K562 (cell line): Measurements from ENCODE around the gene CC2D1A. TPM values are rescaled to one million over a fixed set of nuclear protein-coding genes. Genes with fewer than 3 reads are reported as not detected.

ENCODE experiments used
- BCOR ChIP-seq: fragments of 450-650 bp; IDR thresholded peaks from 2 replicates; pipeline ENCODE4 v1.6.1; 2016
- E2F3 ChIP-seq: fragments of 250-450 bp; sonication (Bioruptor Pico); IDR thresholded peaks from 2 replicates; pipeline ENCODE4 v1.4.0; 2020; ENCODE audit warnings: mild to moderate bottlenecking
- FIP1L1 ChIP-seq: fragments of 200-400 bp; formaldehyde crosslinking; IDR thresholded peaks from 2 replicates; pipeline ENCODE4 v1.6.1; 2018; ENCODE audit warnings: mild to moderate bottlenecking, low read depth, low read length; ENCODE audit not compliant: poor library complexity, severe bottlenecking
- FOS ChIP-seq: IDR thresholded peaks from 3 replicates; pipeline ENCODE4 v1.6.1; 2011; ENCODE audit not compliant: insufficient read length; ENCODE audit errors: extremely low read depth
- HDAC1 ChIP-seq, 2 experiments: fragments of 450-650 bp; IDR thresholded peaks; 2 replicates each; pipeline ENCODE4 v1.6.1; 2016 to 2017; ENCODE audit warnings: inconsistent platforms in 1 of 2, mild to moderate bottlenecking in 1 of 2, moderate library complexity in 1 of 2
- HDAC2 ChIP-seq: fragments of 450-650 bp; IDR thresholded peaks from 2 replicates; pipeline ENCODE4 v1.6.1; 2016; ENCODE audit warnings: mild to moderate bottlenecking
- NR1H2 ChIP-seq: sonication (generic); formaldehyde crosslinking; IDR thresholded peaks from 2 replicates; pipeline ENCODE4 v1.4.0; 2020; ENCODE audit warnings: mild to moderate bottlenecking, missing genetic modification reagents
- NR3C1 ChIP-seq: sonication (generic); formaldehyde crosslinking; IDR thresholded peaks from 2 replicates; pipeline ENCODE4 v1.8.1; 2022; ENCODE audit warnings: missing genetic modification reagents
- PHF8 ChIP-seq: fragments of 200-600 bp; sonication (generic); IDR thresholded peaks from 2 replicates; pipeline ENCODE4 v1.6.1; 2012; ENCODE audit warnings: mixed run types, mild to moderate bottlenecking, inconsistent platforms, low read length, moderate library complexity, borderline replicate concordance
- RCOR1 ChIP-seq, 2 experiments: IDR thresholded peaks; 2 replicates each; pipeline ENCODE4 v1.6.1; 2012; ENCODE audit warnings: low read depth in 2 of 2, low read length in 2 of 2, borderline replicate concordance in 1 of 2, improper control_type of control experiment in 1 of 2
- SMARCA5 ChIP-seq: fragments of 450-650 bp; IDR thresholded peaks from 2 replicates; pipeline ENCODE4 v1.6.1; 2016
- ZNF133 ChIP-seq: fragments of 250-450 bp; sonication (Bioruptor Pico); IDR thresholded peaks from 2 replicates; pipeline ENCODE4 v1.4.0; 2020; ENCODE audit warnings: mild to moderate bottlenecking
- ZNF232 ChIP-seq: sonication (generic); formaldehyde crosslinking; IDR thresholded peaks from 2 replicates; pipeline ENCODE4 v1.8.0; 2022; ENCODE audit warnings: mild to moderate bottlenecking, missing genetic modification reagents
- ZNF24 ChIP-seq: fragments of 450-650 bp; IDR thresholded peaks from 2 replicates; pipeline ENCODE4 v1.6.1; 2016
- polyA plus RNA-seq, 8 experiments: library from polyadenylated mRNA; depleted of rRNA in 4 of 8; stranded (reverse) in 5 of 8; unstranded in 3 of 8; fragments of >200 nt; fragmentation: Nextera tagmentation in 2 of 8; fragmentation: Illumina TruSeq in 1 of 8; extraction: Ambion mirVana in 2 of 8; extraction: Trizol in 1 of 8; gene quantifications; 2 replicates each; pipeline versions ENCODE4 v1.2.1 to v1.2.3, GENCODE V29; 2011 to 2014; ENCODE audit warnings: inconsistent platforms in 1 of 8, missing spikeins in 1 of 8
- total RNA-seq, 7 experiments: library from RNA; depleted of rRNA in 6 of 7; stranded (reverse); fragments of >200 nt in 6 of 7; fragmentation: Illumina TruSeq in 2 of 7; extraction: Trizol in 2 of 7; gene quantifications; 2 replicates each; pipeline versions ENCODE4 v1.2.1 to v1.2.3, GENCODE V29; 2011 to 2021; ENCODE audit warnings: low replicate concordance in 1 of 7
- TF ChIP-seq, protein P1 (sequence below): fragments of 450-650 bp; formaldehyde crosslinking; conservative IDR thresholded peaks from 2 replicates; pipeline ENCODE4 v1.4.0; 2022; ENCODE audit warnings: mild to moderate bottlenecking, missing genetic modification characterization
- TF ChIP-seq, protein P2 (sequence below): fragments of 250-450 bp; sonication (Bioruptor Pico); IDR thresholded peaks from 2 replicates; pipeline ENCODE4 v1.9.0; 2021; ENCODE audit warnings: mild to moderate bottlenecking
- TF ChIP-seq, protein P3 (sequence below): fragments of 200-800 bp; sonication (Bioruptor generic); IDR thresholded peaks from 2 replicates; pipeline ENCODE4 v1.6.1; 2017; ENCODE audit warnings: missing genetic modification characterization, missing compliant biosample characterization

The CC2D1A gene
- total and polyA plus RNA-seq, 9 of the 15 experiments (the other 6 are each of a cell fraction or from before 2014, with no cell fraction given) = 0.32 to 31.0 (median 12.9) TPM

GRCh38 chr19:13859361-13859880 lies 46.6 kb upstream of the CC2D1A start (continued):
- TF ChIP-seq, protein P1, sequence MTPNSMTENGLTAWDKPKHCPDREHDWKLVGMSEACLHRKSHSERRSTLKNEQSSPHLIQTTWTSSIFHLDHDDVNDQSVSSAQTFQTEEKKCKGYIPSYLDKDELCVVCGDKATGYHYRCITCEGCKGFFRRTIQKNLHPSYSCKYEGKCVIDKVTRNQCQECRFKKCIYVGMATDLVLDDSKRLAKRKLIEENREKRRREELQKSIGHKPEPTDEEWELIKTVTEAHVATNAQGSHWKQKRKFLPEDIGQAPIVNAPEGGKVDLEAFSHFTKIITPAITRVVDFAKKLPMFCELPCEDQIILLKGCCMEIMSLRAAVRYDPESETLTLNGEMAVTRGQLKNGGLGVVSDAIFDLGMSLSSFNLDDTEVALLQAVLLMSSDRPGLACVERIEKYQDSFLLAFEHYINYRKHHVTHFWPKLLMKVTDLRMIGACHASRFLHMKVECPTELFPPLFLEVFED = no peak
- TF ChIP-seq BCOR = peak; percentile 93
- no peak for TF ChIP-seq E2F3 (CRISPR knock-in tag)
- TF ChIP-seq NR1H2 = no peak
- no peak for TF ChIP-seq FOS
- TF ChIP-seq PHF8 = no peak
- no peak for TF ChIP-seq ZNF133 (CRISPR knock-in tag)
- TF ChIP-seq, protein P2, sequence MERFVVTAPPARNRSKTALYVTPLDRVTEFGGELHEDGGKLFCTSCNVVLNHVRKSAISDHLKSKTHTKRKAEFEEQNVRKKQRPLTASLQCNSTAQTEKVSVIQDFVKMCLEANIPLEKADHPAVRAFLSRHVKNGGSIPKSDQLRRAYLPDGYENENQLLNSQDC = no peak
- no peak for TF ChIP-seq FIP1L1
- peak; percentile 45; the same call in 1 of the 2 replicates for TF ChIP-seq HDAC2
- no peak for TF ChIP-seq NR3C1 (CRISPR knock-in tag)
- TF ChIP-seq ZNF232 (CRISPR knock-in tag) = no peak
- TF ChIP-seq RCOR1 (IDR thresholded peaks at IDR 0.05; ENCODE audit: borderline replicate concordance in 1 of 2, low read depth in 2 of 2, low read length in 2 of 2) = peak in 1 of 2 experiments; percentile 62; a peak in 1 of 4 replicates
- peak; percentile 74; the same call in 1 of the 2 replicates for TF ChIP-seq ZNF24
- peak; percentile 90 for TF ChIP-seq SMARCA5
- TF ChIP-seq HDAC1 (IDR thresholded peaks at IDR 0.05) = 0 out of 4 replicates have a peak, but pooled peaks of 1 of the 2 experiments have one; percentile 17
- TF ChIP-seq, protein P3, sequence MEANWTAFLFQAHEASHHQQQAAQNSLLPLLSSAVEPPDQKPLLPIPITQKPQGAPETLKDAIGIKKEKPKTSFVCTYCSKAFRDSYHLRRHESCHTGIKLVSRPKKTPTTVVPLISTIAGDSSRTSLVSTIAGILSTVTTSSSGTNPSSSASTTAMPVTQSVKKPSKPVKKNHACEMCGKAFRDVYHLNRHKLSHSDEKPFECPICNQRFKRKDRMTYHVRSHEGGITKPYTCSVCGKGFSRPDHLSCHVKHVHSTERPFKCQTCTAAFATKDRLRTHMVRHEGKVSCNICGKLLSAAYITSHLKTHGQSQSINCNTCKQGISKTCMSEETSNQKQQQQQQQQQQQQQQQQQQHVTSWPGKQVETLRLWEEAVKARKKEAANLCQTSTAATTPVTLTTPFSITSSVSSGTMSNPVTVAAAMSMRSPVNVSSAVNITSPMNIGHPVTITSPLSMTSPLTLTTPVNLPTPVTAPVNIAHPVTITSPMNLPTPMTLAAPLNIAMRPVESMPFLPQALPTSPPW (CRISPR knock-in tag) = 0 out of 2 replicates have a peak, but pooled peaks have one; percentile 18
